ACC112 (cell line): Measurements from ENCODE around the gene SLC43A3.

Experiments
- H2AFZ ChIP-seq: fragments of 200-600 bp; sonication (generic); one replicate; pipeline ENCODE4 v1.6.0; 2017; ENCODE audit warnings: antibody characterized with exemption, low read length; ENCODE audit not compliant: unreplicated experiment
- H3K27ac ChIP-seq: fragments of 200-600 bp; sonication (generic); 2 replicates; pipeline ENCODE4 v1.5.1; 2014; ENCODE audit warnings: low read depth, mild to moderate bottlenecking, antibody characterized with exemption, low read length, moderate library complexity
- H3K27me3 ChIP-seq: fragments of 200-600 bp; sonication (generic); 2 replicates; pipeline ENCODE4 v1.6.1; 2014; ENCODE audit warnings: mild to moderate bottlenecking, antibody characterized with exemption, low read length, moderate library complexity, mixed read lengths; ENCODE audit not compliant: insufficient read depth
- H3K36me3 ChIP-seq: fragments of 200-600 bp; sonication (generic); 2 replicates; pipeline ENCODE4 v1.6.1; 2016; ENCODE audit warnings: mild to moderate bottlenecking, antibody characterized with exemption, low read length, moderate library complexity, mixed read lengths; ENCODE audit not compliant: insufficient read depth
- H3K4me1 ChIP-seq: fragments of 200-600 bp; sonication (generic); one replicate; pipeline ENCODE4 v1.6.1; 2016; ENCODE audit warnings: low read length, mixed read lengths; ENCODE audit not compliant: insufficient read depth, unreplicated experiment, control insufficient read depth
- H3K4me3 ChIP-seq: fragments of 200-600 bp; sonication (generic); 2 replicates; pipeline ENCODE4 v1.5.1; 2014; ENCODE audit warnings: mild to moderate bottlenecking, low read depth, low read length
- H3K79me2 ChIP-seq: fragments of 200-600 bp; sonication (generic); one replicate; pipeline ENCODE4 v1.6.0; 2016; ENCODE audit warnings: low read length; ENCODE audit not compliant: control insufficient read depth, unreplicated experiment, insufficient read depth

SLC43A3 gene

GRCh38 chr11:57357310-57357709, 69.6 kb downstream of the SLC43A3 start:
- Histone ChIP-seq H3K79me2 (no peaks in the 10 kb centered on the region), H3K4me1 (no peaks in the 10 kb centered on the region), H3K4me3 (no peak overlapping the region), H3K27ac (no peak overlapping the region), H3K27me3 (peaks cover 12% of the 10 kb centered on the region), H2AFZ (no peak overlapping the region), H3K36me3 (no peaks in the 10 kb centered on the region)
